Measurements from ENCODE around the gene MIGA2. TPM values are rescaled to one million over a fixed set of nuclear protein-coding genes. Genes with fewer than 3 reads are reported as not detected.

Gene MIGA2
- total and polyA plus RNA-seq, 2 of the 8 experiments (the other 6 are each of a cell fraction or from before 2014, with no cell fraction given) = 24.6 to 39.0 TPM

GRCh38 chr9:129012893-129013448, 23.5 kb upstream of the MIGA2 start (continued):
- TF ChIP-seq NANOG (IDR thresholded peaks at IDR 0.05; ENCODE audit: insufficient read depth, low read depth, low read length, poor library complexity, severe bottlenecking) (no peak), MAX (IDR thresholded peaks at IDR 0.05) (no peak), TAF1 (IDR thresholded peaks at IDR 0.05; ENCODE audit: low read depth, low read length) (no peak)

All from H1 (cell line).